Measurements from ENCODE around the gene PPP4R4. TPM values are rescaled to one million over a fixed set of nuclear protein-coding genes. Genes with fewer than 3 reads are reported as not detected.
A peak's percentile ranks its signal among the peaks of the same experiment; 100 is the strongest.

Gene PPP4R4
- total RNA-seq, 1 experiment from 2014 or later = 1.1 TPM

GRCh38 chr14:94307410-94307992 lies 133.4 kb downstream of the PPP4R4 start:
- Histone ChIP-seq H3K27me3 (ENCODE audit: control insufficient read depth, insufficient read depth, low read length) (no peaks in the 10 kb centered on the region), H3K4me1 (ENCODE audit: control insufficient read depth, insufficient read depth, low read length) (no peaks in the 10 kb centered on the region), H3K4me3 (ENCODE audit: low read depth in 2 of 2, low read length in 2 of 2) (no peak overlapping the region), H3K27ac (ENCODE audit: low read length) (no peak overlapping the region), H3K36me3 (ENCODE audit: control insufficient read depth, insufficient read depth, low read length) (no peaks in the 10 kb centered on the region), H3K9me3 (ENCODE audit: control insufficient read depth, insufficient read depth, low read depth, low read length) (no peaks in the 10 kb centered on the region)
- TF ChIP-seq CTCF (IDR thresholded peaks at IDR 0.05) (peak; percentile 64), POLR2AphosphoS5 (IDR thresholded peaks at IDR 0.05; ENCODE audit: low read depth, low read length) (no peak)
- ATAC-seq (peak; percentile 60; the same call in 1 of the 2 replicates), DNase-seq (ENCODE audit: low read depth, low spot score) (no peak)
- ChIA-PET POLR2A (no interaction called here), CTCF (no interaction called here)
- intact Hi-C loops (cut with micrococcal nuclease; ENCODE audit: unreplicated experiment) = loop anchor here (5.0 kb wide), 1 partner anchor 175 kb away; no protein-coding TSS in a partner anchor
- in situ Hi-C loops (cut with HindIII; ENCODE audit: low pct_unique_long_range_greater_than_20kb, low sequenced_read_pairs) = no loop called here
- no TSS peak for BruUV-seq (replicated peaks)

GRCh38 chr14:94309721-94310120 lies 135.6 kb downstream of the PPP4R4 start:
- CTCF ChIA-PET = no interaction called here
- no TSS peak for BruUV-seq (replicated peaks)
- Histone ChIP-seq H3K27me3 (ENCODE audit: control insufficient read depth, insufficient read depth, low read length) (no peaks in the 10 kb centered on the region), H3K27ac (ENCODE audit: low read length) (no peak overlapping the region), H3K36me3 (ENCODE audit: control insufficient read depth, insufficient read depth, low read length) (no peaks in the 10 kb centered on the region), H3K4me3 (ENCODE audit: low read depth in 2 of 2, low read length in 2 of 2) (no peak overlapping the region), H3K4me1 (ENCODE audit: control insufficient read depth, insufficient read depth, low read length) (no peaks in the 10 kb centered on the region), H3K9me3 (ENCODE audit: control insufficient read depth, insufficient read depth, low read depth, low read length) (no peaks in the 10 kb centered on the region)
- in situ Hi-C loops (cut with HindIII; ENCODE audit: low pct_unique_long_range_greater_than_20kb, low sequenced_read_pairs) (no loop called here), intact Hi-C loops (cut with micrococcal nuclease; ENCODE audit: unreplicated experiment) (loop anchor here (5.0 kb wide), 1 partner anchor 177 kb away; no protein-coding TSS in a partner anchor)
- DNase-seq (ENCODE audit: low read depth, low spot score) (no peak), ATAC-seq (no peak)
- TF ChIP-seq CTCF (IDR thresholded peaks at IDR 0.05) = no peak
- no peak for TF ChIP-seq TCF7L2 (IDR thresholded peaks at IDR 0.05; ENCODE audit: low read depth, low read length)
- no peak for TF ChIP-seq SIN3A (IDR thresholded peaks at IDR 0.05; ENCODE audit: borderline replicate concordance, insufficient read depth, low read depth, low read length)
- no peak for TF ChIP-seq REST (IDR thresholded peaks at IDR 0.05; ENCODE audit: insufficient read depth in 1 of 2, low read depth in 2 of 2, low read length in 1 of 2)
- no peak for TF ChIP-seq POLR2AphosphoS5 (IDR thresholded peaks at IDR 0.05; ENCODE audit: low read depth, low read length)
- POLR2A ChIA-PET = no interaction called here
